Psoas muscle (tissue), 8 donors: Measurements from ENCODE around the gene KLHL29. TPM values are rescaled to one million over a fixed set of nuclear protein-coding genes. Genes with fewer than 3 reads are reported as not detected.

ENCODE experiments used
- ATAC-seq, 4 donors: fragments of 200-7000 bp; cut with Tn5 transposase; one replicate each; pipeline ENCODE4 v1.9.1; 2020; ENCODE audit warnings: moderate library complexity in 3 of 4, mild to moderate bottlenecking in 2 of 4
- DNase-seq, 2 donors: peaks; one replicate each; pipeline ENCODE4 v3.0.0-alpha.2; 2020
- H3K27ac ChIP-seq: fragments of 200-600 bp; one replicate; pipeline ENCODE4 v1.8.0; 2022
- H3K27me3 ChIP-seq, 3 donors: fragments of 200-600 bp in 1 of 3; one replicate each; pipeline versions ENCODE4 v1.6.1 to v1.8.0; 2013 to 2022; ENCODE audit warnings: low read length in 2 of 3, mild to moderate bottlenecking in 2 of 3, moderate library complexity in 1 of 3; ENCODE audit not compliant: insufficient read depth in 3 of 3
- H3K36me3 ChIP-seq, 2 donors: fragments of 200-600 bp in 1 of 2; one replicate each; pipeline versions ENCODE4 v1.6.1 to v1.8.0; 2013 to 2022; ENCODE audit warnings: low read depth in 1 of 2, mild to moderate bottlenecking in 1 of 2, moderate library complexity in 1 of 2; ENCODE audit not compliant: insufficient read depth in 1 of 2
- H3K4me1 ChIP-seq: fragments of 200-600 bp; one replicate; pipeline ENCODE4 v1.8.0; 2022
- H3K4me3 ChIP-seq: fragments of 200-600 bp; one replicate; pipeline ENCODE4 v1.8.0; 2022; ENCODE audit warnings: mild to moderate bottlenecking
- H3K9me3 ChIP-seq: fragments of 200-600 bp; one replicate; pipeline ENCODE4 v1.8.0; 2022
- CTCF ChIP-seq: fragments of 200-600 bp; IDR thresholded peaks from one replicate; pipeline ENCODE4 v1.8.0; 2022; ENCODE audit warnings: antibody characterized with exemption
- WGBS, 3 donors: extraction: QIAGEN DNeasy Blood & Tissue Kit; methylation state at CpG; one replicate each; pipeline versions ENCODE4 v1.1.6 to v1.1.7; 2013; 5-methylcytosine and 5-hydroxymethylcytosine counted together
- intact Hi-C, 2 donors: fragments of 100-400 bp; cut with DNase I; formaldehyde crosslinking; loops; one replicate each; pipeline versions ENCODE4 v1.11.0 to v1.14.2; 2022
- polyA plus RNA-seq, 3 donors: library from polyadenylated mRNA; stranded (reverse); fragments of 200-250 nt; gene quantifications; one replicate each; pipeline ENCODE4 v1.2.3, GENCODE V29; 2013
- total RNA-seq, 4 donors: library from RNA; stranded (reverse); fragmentation: NEBNext Ultra II Directional in 2 of 4; extraction: Animal tissue kit (Norgen Biotek cat#: 25700) in 2 of 4; gene quantifications; one replicate each; pipeline versions ENCODE4 v1.2.1 to v1.2.4, GENCODE V29; 2021 to 2023
- donor health status: healthy with polysubstance abuse.
- donor health status: DM: no; HTN: no; CAD: no; lungs with moderate emphysema.
- donor health status: Bipolar disorder and iron deficiency.
- donor health status: healthy.
- donor health status: DM: yes; HTN: yes; CAD: no.
- donor health status: DM: no; HTN: no; CAD: no.
- donor health status: DM: no; HTN: no; CAD: no.
- donor health status: DM: yes; HTN: yes; CAD: no.

Gene KLHL29
- total and polyA plus RNA-seq, 7 donors: 4.4 to 14.1 (median 6.8) TPM

GRCh38 chr2:23435250-23436035 lies 50.5 kb downstream of the KLHL29 start:
- H3K4me1 ChIP-seq: no peaks in the 10 kb centered on the region
- WGBS, 3 donors: 68 to 86% (median 82%) methylated on average over 9 of the region's 9 CpGs
- intact Hi-C loops: no loop called here
- no peaks in the 10 kb centered on the region for H3K36me3 ChIP-seq
- no peak for TF ChIP-seq CTCF
- H3K27me3 ChIP-seq: no peaks in the 10 kb centered on the region
- H3K4me3 ChIP-seq: no peak overlapping the region
- H3K9me3 ChIP-seq: peaks cover 3% of the 10 kb centered on the region
- DNase-seq (no peak), ATAC-seq (peak in 1 of 4 donors; percentile 9)
- H3K27ac ChIP-seq: no peak overlapping the region

GRCh38 chr2:23436346-23437098 lies 51.5 kb downstream of the KLHL29 start:
- H3K4me1 ChIP-seq: no peaks in the 10 kb centered on the region
- H3K9me3 ChIP-seq: peaks cover 4% of the 10 kb centered on the region
- H3K4me3 ChIP-seq: no peak overlapping the region
- no peak for TF ChIP-seq CTCF
- intact Hi-C loops: no loop called here
- no peaks in the 10 kb centered on the region for H3K27me3 ChIP-seq
- no peak overlapping the region for H3K27ac ChIP-seq
- no peaks in the 10 kb centered on the region for H3K36me3 ChIP-seq
- no peak for DNase-seq
- 65 to 67% (median 65%) methylated on average over 16 of the region's 16 CpGs for WGBS, 3 donors
- no peak for ATAC-seq

- intact Hi-C loops: no loop called here
- Histone ChIP-seq H3K4me1 (no peaks in the 10 kb centered on the region), H3K27me3 (no peaks in the 10 kb centered on the region), H3K36me3 (no peaks in the 10 kb centered on the region), H3K4me3 (no peak overlapping the region), H3K27ac (no peak overlapping the region), H3K9me3 (peaks cover 8% of the 10 kb centered on the region)
- TF ChIP-seq CTCF: no peak
- no peak for ATAC-seq
- DNase-seq: no peak
- WGBS, 3 donors: 94 to 100% (median 96%) methylated on average over 1 of the region's 1 CpG
Measured at GRCh38 chr2:23441414-23441813, 56.4 kb downstream of the KLHL29 start.

- no peaks in the 10 kb centered on the region for H3K27me3 ChIP-seq
- 79 to 80% (median 79%) methylated on average over 4 of the region's 4 CpGs for WGBS, 3 donors
- TF ChIP-seq CTCF: no peak
Measured at GRCh38 chr2:23445450-23445868, 60.5 kb downstream of the KLHL29 start.

More at GRCh38 chr2:23445450-23445868, 60.5 kb downstream of the KLHL29 start:
- Histone ChIP-seq H3K27ac (no peak overlapping the region), H3K9me3 (peaks cover 6% of the 10 kb centered on the region), H3K4me3 (no peak overlapping the region), H3K36me3 (no peaks in the 10 kb centered on the region), H3K4me1 (no peaks in the 10 kb centered on the region)
- no peak for DNase-seq
- intact Hi-C loops: no loop called here
- ATAC-seq: no peak
